KG1 (cell line): ENCODE data around the gene EPHA5.
"Not testable (repeated sequence)": the region's sequence is repeated elsewhere in the genome, so short reads cannot be mapped to it uniquely, and the experiment has no call there.

Experiments used
- DNase-seq: peaks from one replicate; lab custom pipeline; 2025; lab: John Stamatoyannopoulos, UW

Gene EPHA5

GRCh38 chr4:65367306-65367705, 303.0 kb downstream of the EPHA5 start:
- no peak for DNase-seq

GRCh38 chr4:65358914-65359313, 311.4 kb downstream of the EPHA5 start:
- DNase-seq, result no peak

- no peak for DNase-seq
Measured at GRCh38 chr4:65353098-65353497, 317.2 kb downstream of the EPHA5 start.

- DNase-seq, result no peak
Measured at GRCh38 chr4:65344278-65344825, 325.9 kb downstream of the EPHA5 start.

- no peak for DNase-seq
Measured at GRCh38 chr4:65343342-65343741, 326.9 kb downstream of the EPHA5 start.

- DNase-seq, result no peak
Measured at GRCh38 chr4:65341557-65341956, 328.7 kb downstream of the EPHA5 start.

GRCh38 chr4:65340382-65341109, 329.7 kb downstream of the EPHA5 start:
- DNase-seq, result no peak

- DNase-seq, result no peak
Measured at GRCh38 chr4:65337371-65337770, 332.9 kb downstream of the EPHA5 start.

GRCh38 chr4:65336465-65336864, 333.8 kb downstream of the EPHA5 start:
- DNase-seq, result no peak

GRCh38 chr4:65316534-65316933, 353.8 kb downstream of the EPHA5 start:
- no peak for DNase-seq

GRCh38 chr4:65311120-65311519, 359.2 kb downstream of the EPHA5 start:
- DNase-seq, result no peak

GRCh38 chr4:65310586-65310985, 359.7 kb downstream of the EPHA5 start:
- no peak for DNase-seq

GRCh38 chr4:65308626-65309025, 361.7 kb downstream of the EPHA5 start:
- DNase-seq, result not testable (repeated sequence)

GRCh38 chr4:65302145-65302544, 368.1 kb downstream of the EPHA5 start:
- no peak for DNase-seq

- no peak for DNase-seq
Measured at GRCh38 chr4:65296246-65296645, 374.0 kb downstream of the EPHA5 start.

GRCh38 chr4:65287071-65287470, 383.2 kb downstream of the EPHA5 start:
- no peak for DNase-seq
